ENCODE results near the gene ATG10.
A peak's percentile ranks its signal among the peaks of the same experiment; 100 is the strongest.

Gene ATG10

DNA sequence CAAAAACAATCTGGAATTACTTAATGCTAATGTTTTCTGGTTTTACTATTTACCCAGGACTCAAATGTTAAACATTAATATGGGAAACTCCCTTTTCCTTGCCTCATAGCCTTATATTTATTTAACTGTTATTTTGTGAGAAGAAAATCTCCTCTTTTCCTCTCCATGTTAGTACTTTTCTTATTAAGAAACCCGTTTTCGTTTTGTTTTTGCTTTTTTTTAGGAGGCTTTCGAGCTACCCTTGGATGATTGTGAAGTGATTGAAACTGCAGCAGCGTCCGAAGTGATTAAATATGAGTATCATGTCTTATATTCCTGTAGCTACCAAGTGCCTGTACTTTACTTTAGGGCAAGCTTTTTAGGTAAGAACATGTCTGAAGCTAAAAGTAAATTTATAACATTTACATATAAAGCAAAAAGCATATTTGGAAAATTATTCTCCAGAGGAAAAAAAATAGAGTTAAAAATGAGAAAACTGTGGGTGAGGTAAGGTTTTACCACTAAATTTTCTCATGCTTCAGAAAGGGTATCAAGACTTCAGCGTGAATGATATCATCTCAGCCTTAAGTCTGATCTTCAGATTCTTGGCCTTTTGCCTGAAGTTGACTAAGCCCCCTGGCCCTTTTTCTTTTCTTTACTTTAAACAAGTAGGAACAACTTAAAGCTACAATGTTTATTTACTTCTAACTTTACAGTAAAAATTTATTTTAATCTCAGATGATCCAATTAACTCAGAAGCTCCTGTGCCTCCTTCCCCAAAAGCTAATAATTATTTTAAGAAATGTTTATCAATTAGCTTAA lies 192.6 kb downstream of the ATG10 start:
- no peak for DNase-seq

DNA sequence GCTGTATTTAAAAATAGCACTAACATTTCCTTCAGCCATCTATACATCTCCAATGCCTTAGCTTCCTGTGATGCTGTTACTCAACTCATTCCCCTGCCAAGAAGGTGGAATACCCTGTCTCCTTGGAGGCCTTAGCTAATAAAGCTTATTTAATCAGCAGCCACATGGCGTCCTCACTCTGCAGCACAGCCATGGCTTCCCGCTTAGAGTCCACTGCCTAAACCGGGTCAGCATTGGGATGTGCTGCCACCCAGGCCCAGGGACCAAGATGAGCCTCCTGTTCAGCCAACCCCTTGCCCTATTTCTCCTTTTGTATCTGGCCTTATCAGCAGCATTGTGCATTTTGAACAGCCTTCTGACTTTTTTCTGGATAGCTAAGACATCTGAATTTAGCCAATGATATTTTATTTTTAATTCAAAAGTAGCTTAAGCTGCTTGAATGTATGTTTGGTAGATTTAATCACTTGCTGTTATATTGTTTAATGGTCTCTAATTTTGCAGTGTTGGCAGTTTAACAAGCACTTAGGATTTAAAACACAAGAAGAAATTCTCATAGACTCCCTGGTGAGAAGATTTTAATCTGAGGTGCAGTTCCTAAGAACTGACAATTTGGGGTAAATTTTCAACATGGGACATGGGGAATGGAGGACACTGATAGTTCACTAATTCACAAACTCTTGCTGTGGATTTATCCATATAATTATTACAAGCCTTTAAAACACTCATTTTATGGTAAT lies 193.3 kb downstream of the ATG10 start:
- DNase-seq = peak in 12 of 56 donors; percentile 1 to 17 (median 3)

DNA sequence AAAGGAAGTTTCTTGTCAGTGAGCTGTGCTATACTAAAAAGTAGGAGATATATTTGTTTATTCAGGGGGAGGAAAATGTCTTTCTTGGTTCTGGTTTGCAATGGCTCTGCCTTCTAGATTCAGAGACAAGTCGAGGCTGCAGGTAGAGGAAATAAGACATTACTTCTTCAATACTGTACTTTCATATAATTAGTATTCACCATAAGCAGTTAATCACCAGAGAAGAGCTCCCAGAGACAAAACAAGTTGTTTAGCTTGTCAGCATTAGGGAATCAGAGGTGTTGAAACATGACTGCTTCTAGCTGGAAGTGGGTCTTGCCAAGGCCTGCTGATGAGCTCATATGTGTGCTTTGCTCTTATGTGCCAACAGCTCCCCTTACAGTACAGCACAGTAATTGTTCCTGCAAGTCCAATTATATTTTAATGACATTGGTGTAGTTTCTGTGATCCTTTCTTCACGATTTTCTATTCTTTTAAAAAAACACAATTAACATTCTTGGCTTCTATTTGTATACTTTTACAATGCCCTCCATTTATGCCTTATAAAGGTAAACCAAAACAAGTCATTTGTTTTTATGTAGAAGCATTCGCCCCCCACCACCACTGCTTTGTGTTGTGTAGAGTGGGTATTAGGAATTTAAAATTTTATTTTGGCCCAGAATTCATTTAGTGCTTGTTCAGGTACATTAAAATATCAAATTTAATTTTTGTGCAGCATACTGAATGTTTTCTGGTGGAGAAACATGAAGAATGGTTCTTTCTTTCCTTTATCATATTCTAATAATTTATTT lies 194.1 kb downstream of the ATG10 start:
- DNase-seq = peak in 38 of 56 donors; percentile 1 to 79 (median 53)

DNA sequence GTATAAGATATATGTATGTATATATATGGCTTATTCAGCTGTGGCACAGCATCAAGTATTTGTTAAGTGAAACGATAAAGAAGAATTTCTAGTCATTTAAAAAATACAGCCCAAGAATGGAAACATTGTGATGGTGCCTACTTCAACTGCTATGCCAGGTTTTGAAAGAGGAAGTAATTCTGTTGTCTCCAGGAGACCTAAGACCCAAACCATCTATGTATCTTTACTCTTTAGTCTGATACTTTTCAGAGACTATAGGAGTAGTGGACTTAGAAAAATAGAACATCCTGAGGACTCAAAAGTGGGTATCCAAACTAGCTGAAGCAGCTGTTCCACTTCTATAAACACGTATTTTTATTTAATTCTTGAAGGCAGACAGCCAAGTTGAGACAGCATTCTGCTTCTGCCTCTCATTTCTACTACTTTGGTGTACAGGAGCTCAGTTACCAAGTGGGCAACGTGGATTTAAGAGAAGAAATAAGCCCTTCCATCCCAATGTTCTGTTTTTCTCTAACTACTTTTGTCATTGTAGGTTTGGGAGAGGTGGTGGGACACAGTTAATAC lies 195.6 kb downstream of the ATG10 start:
- no peak for DNase-seq

DNA sequence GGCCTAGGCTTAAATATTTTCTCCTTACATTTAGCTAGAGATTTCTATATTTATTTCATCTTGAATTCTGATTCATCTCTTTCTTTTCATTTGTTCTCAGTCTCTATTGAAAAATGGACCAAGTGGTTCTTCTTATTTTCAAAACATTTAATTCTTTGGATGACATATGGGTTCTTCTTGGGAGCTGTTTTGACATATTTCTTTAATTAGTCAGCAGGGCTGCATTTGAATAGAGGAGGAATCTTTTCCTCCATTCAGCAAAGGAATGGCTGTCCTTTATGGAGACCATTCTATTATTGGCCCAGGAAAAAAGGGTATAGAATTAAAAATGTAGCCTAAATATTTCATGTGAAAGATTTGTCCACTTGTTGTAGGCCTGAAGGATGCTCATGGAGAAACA lies 196.5 kb downstream of the ATG10 start:
- no peak for DNase-seq

DNA sequence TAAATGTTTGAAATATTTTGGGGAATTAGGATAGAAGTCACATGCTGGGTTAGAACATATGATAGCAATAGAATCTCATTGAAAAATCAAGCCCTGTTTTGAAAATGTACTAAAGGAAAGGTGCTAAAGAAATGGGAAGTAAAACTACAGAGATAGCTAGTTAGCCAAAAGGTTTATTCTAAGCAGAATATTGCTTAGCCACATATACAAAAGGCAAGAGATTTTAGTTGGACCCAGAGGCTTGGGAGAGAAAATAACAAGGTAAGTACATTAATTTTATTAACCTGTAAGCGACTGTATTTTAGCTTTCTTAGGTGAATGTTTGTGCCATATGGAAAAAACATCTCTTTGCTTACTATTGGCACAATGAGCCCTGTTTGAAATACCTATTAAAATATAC lies 198.1 kb downstream of the ATG10 start:
- no peak for DNase-seq

DNA sequence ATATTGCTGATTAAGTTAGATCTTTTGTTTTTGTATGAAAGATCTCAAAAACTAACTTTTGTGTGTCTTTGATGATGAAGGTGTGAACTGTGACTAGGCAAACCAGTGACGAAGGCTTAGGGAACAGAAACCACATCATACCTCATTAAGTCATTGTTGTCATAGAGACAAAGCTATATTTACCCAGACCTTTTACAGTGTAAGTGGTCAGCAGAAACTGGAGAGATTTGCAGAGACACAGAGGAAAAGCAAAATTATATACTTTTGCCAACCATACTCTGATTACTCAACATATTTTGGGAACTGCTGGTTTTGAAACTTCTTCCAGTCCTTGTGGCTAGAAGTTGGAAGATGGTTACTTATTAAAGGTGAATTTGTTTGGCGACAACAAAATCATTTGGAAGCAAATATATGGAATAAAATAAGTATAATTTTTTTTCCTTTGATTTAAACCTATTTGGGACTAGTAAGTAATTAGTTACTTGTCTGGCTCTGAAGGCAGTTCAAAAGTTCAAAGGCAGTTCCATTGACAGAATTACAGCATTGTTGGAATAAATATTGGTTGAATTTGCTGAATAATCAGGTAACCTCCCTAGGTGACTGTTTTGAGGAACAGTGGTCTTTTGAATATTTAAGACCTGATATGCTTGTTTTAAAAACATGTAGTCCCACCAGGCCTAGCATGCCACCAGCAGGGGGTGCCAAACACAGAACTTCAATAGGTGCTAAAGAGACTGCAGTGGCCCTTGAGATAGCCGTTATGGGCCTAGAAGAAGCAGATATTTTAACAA lies 202.5 kb downstream of the ATG10 start:
- peak in 24 of 56 donors; percentile 1 to 69 (median 14) for DNase-seq

DNA sequence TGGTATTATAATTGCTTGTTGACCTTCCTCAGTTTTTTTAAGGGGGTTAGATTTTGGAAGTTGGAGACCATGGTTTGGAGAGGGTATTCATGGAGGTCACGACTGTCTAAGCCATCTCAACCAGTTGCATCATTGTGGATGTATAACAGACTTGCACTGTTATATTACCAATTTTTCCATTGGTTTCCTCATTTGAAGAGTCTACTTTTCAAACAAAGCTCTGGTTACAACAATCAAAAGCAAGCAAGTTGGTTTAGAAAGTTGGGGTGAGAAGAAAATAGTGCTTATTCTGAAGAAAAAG lies 203.0 kb downstream of the ATG10 start:
- no peak for DNase-seq

DNA sequence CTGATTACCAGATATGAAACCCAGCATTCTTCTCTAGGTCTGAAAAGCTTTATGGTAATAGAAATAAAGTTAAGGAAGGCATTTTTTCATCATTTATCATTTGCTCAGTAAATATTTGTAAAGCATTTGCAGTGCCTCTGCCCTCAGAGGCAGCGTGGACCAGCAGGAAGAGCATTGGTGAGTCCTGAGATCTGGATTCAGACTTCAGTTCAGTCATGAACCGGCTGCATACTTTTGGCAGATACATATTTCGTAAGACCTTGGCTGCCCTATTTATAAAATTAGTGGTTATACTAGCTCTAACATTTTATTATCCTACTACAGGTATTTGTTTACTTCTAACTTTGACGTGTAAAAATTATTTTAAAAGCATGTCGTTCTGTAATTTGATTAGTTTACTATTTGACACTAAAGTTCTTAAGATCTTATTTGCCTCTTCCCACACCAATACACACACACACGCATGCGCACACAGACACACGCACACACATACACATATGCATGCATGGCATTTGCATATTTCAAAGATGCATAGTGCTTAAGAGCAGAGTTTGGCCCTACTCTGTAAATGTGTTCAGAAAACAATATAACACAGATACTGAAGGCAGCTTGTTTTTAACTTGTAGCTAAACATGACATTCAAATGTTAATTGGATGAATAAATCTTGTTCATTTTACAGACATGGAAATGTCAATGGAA lies 204.4 kb downstream of the ATG10 start:
- no peak for DNase-seq

DNA sequence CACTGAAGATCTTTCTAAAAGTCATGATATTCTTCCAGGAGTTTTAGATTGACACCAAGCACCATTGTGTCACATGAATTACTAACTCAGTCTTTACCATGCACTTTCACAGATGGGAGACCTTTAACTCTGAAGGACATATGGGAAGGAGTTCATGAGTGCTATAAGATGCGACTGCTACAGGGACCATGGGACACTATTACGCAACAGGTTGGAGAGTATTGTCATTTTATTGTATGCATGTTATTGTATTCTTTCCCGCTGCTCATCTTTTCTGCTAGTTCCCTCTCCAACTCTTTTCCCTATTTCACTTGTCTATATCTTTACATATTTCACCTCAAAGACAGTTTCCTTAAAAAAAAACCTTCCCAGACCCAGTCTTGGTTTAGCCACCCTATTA lies 206.6 kb downstream of the ATG10 start:
- no peak for DNase-seq

DNA sequence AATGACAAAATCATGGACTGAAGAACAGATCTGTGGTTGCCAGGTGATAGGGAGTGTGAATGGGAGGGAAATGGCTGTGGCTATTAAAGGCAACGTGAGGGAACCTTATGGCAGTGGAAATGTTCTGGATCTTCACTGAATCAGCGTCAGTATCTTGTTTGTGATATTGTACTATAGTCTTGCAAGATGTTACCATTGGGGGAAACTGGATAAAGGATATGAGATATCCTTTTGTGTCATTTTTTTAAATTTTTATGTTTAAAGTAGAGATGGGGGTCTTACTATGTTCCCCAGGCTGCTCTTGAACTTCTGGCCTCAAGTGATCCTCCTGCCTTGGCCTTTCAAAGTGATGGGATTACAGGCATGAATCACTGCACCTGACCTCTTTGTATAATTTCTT lies 210.8 kb downstream of the ATG10 start:
- no peak for DNase-seq

DNA sequence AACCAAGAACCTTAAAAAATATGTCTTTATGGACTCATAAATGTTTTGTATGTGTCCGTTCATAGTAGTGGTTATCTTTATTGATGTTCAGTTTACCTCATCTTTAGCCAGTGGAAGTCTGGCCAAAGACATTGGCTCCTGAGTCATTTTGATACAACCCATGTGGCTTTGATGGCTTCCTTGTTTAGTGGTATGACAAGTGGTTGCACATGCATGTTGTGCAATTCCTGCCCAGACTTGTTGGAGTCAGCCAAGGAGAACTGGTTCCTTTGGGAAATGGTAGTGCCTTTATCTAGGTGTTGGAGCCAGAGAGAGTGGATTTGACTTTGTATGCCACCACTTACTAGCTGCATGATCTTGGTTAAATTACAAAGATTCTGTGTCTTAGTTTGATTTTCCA lies 212.0 kb downstream of the ATG10 start:
- DNase-seq = no peak

DNA sequence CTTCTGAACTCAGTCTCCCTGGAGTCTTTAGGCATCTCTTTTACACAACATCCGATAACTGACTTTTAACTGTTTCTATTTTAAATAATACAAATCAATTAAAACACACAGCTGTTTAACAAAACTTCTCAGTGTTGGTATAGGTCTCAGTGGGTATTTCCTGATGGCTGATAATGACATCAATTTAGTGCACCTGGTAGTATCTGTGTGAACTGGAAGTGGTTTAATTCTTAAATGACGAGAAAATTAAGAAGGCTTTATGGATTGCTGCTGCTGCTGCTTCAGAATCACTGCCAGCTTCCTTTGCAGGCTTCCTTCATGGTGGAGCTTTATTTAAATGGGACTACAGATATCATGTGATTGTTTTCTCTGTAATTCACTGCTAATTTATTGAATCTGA lies 214.0 kb downstream of the ATG10 start:
- no peak for DNase-seq

DNA sequence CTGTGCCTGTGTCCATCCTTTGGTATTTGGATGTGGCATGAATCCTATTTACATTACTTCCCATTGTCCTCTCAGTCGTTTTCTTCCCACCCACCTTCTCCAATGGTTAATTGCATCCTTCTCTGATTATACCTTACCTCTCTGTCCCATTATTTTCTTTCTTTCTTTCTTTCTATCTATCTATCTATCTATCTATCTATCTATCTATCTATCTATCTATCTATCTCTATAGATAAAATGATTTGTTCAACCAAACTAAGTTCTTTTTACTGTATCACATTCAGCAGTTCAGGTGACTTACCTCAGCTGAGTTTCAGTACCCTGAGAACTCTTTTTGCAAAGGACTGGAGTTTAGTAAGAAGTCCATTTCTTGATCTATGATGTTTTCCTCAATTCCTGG lies 225.7 kb downstream of the ATG10 start:
- no peak for DNase-seq

DNA sequence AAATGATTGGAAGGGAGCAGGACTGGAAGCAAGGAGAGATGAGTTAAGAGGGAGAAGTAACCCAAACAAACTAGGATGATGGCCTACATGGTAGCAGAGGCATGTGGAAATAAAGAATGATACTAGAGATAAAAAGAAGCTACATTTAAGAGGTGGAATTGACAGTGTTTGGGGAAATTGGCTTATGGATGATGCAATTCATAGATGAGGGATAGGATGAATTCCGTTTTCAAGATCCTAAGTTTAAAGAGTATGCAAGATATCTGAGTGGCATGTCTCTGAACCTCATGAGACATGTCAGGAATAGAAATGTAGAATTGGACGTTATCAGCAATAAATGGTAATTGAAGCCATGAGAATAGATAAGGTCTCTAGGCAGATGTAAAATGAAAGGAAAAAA lies 232.7 kb downstream of the ATG10 start:
- no peak for DNase-seq

DNA sequence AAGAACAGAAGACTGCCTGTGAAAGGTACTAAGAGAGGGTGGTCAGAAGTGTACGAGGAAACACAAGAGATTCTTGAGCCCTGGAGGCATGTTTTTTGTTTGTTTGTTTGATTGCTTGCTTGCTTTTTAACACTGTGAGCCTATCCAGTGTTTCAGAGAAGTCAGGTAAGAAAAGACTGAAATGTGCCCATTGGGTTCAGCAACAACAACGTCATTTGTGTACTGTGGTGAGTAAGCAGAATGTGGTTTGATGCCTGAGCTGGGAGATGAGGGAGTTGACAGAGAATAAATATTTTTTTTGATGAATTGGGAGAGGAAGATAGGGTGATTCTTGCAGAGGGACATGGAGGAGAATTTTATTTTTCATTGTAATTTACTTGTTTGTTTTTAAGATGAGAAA lies 233.2 kb downstream of the ATG10 start:
- no peak for DNase-seq

DNA sequence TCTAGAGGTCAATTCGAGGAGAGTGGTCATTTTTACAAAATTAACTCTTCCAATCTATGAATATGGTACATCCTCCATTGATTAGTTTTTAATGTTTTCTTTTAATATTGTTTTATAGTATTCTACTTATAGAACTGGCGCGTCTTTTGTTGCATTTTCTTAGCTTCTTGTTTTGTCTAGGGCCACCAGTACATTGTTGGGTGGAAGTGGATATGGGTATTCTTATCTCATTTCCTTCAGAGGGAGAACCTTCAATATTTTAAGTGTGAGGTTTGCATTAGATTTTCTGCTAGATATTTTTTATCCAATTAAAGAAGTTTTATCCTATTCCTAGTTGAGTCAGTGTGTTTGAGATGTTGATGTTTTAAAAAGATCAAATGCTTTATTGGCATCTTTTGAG lies 236.5 kb downstream of the ATG10 start:
- no peak for DNase-seq

DNA sequence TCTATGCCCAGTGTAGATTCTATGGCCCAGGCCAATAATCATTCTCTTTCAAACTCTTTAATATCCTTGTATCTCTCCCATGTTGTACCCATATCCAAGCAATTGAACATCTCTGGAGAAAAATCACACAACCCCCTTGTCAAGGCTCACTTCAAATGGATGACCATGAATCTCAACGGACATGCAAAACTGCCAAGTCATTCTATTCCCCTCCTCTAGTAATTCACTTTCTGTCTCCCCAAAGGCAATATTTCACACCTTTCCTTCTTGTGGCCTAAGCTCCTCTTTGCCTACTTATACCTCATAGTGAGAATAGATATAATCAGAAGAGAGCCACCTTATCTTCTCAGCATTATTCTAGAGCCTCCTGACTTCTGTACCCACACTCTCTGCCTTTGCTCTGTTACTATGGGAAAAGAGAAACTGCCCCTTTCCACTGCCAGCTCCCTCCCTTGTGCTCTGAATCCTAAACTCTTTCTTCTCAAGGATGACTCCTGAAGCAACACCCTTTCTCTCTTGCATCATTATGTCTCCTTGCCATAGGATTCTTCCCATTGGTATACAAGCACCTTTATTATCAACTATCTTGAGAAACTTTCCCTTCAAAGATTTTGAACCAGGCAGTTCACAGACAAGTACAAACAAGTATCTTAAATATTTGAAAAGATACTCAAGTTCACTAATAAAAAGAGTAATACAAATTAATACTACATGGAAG lies 240.2 kb downstream of the ATG10 start:
- DNase-seq = no peak

DNA sequence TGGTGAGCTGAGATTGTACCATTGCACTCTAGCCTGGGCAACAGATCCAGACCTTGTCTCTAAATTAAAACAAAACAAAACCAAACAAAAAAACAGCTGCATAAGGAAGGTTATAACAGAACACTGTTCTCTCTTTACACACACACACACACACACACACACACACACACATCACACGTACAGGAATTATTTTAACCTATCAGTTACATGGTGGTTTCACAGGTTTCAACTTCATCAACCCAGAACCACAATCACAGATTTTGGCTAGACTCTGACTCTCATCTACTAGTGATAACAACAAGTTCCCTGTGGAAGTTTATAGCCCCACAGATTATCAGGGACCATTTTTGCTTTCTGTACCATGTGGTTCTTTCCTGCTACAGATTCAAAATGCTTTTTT lies 246.1 kb downstream of the ATG10 start:
- no peak for DNase-seq

Data from amygdala (tissue), 56 donors.